ENCODE data around the gene TRIM31.

The TRIM31 gene

DNA sequence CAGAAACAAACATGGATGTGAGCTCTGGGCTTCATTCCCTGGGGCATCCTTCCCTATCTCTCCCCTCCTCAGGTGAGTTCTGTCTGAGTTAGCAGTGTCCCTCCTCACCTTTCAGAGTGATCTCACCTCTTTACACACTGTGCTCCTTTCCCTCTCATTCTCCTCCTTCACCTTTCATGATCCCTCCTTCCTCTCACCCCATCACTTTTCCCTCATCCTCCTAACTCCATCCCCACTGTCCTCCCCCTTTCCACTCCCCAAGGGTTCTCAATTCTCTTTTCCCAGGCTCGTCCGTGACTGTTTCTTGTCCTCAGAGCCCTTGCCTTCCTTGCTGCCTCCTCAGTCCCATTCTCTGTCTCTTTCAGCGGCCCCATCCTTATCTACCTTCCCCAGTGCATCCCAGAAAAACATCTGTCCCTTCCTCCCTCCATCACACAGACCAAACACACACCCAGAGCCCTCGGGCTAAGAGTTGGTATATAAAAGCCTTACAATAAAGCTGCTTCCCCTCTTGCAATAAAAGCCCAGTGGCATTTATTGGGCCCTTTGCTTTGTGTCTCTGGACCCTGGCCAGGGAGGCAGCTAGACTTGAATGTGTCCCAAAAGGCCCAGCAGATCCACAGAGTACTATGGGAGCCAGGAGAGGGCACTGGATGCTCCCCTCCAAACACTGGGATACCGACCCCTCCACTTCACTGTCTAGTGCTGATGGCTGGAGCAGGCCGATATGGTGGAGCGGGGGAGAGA, 39.2 kb downstream of the TRIM31 start:
- no peak for DNase-seq (ENCODE audit: low read depth)
- TF ChIP-seq, protein P1, sequence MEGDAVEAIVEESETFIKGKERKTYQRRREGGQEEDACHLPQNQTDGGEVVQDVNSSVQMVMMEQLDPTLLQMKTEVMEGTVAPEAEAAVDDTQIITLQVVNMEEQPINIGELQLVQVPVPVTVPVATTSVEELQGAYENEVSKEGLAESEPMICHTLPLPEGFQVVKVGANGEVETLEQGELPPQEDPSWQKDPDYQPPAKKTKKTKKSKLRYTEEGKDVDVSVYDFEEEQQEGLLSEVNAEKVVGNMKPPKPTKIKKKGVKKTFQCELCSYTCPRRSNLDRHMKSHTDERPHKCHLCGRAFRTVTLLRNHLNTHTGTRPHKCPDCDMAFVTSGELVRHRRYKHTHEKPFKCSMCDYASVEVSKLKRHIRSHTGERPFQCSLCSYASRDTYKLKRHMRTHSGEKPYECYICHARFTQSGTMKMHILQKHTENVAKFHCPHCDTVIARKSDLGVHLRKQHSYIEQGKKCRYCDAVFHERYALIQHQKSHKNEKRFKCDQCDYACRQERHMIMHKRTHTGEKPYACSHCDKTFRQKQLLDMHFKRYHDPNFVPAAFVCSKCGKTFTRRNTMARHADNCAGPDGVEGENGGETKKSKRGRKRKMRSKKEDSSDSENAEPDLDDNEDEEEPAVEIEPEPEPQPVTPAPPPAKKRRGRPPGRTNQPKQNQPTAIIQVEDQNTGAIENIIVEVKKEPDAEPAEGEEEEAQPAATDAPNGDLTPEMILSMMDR (conservative IDR thresholded peaks at IDR 0.05; ENCODE audit: low read depth, low read length) = no peak
- no peak overlapping the region for H3K4me3 ChIP-seq (ENCODE audit: low read length)

DNA sequence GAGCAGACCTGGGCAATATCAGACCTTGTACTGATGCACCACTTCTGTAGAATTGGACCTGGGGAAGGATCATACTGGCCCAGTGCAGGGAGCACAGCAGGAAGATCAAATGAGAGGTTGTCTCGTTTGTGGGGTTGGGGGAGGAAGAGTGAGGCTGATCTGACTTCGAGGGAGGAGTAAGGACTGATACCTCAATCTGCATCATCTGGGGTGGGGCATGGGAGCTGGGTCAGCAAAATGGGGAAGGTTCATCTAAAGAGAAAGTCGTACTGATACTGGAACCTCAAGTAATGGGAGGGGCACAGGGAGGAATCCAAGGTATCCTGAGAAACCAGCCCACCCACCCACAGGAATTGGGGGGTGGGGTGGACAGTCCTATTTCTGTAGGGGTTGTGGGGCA, 41.0 kb downstream of the TRIM31 start:
- no peak for DNase-seq (ENCODE audit: low read depth)
- TF ChIP-seq, protein P1 (conservative IDR thresholded peaks at IDR 0.05; ENCODE audit: low read depth, low read length) = no peak
- no peak overlapping the region for H3K4me3 ChIP-seq (ENCODE audit: low read length)

GRCh38 chr6:30071081-30071818, 41.6 kb downstream of the TRIM31 start:
- DNase-seq (ENCODE audit: low read depth) = no peak
- TF ChIP-seq, protein P1 (conservative IDR thresholded peaks at IDR 0.05; ENCODE audit: low read depth, low read length) = peak; percentile 18
- H3K4me3 ChIP-seq (ENCODE audit: low read length) = no peak overlapping the region

DNA sequence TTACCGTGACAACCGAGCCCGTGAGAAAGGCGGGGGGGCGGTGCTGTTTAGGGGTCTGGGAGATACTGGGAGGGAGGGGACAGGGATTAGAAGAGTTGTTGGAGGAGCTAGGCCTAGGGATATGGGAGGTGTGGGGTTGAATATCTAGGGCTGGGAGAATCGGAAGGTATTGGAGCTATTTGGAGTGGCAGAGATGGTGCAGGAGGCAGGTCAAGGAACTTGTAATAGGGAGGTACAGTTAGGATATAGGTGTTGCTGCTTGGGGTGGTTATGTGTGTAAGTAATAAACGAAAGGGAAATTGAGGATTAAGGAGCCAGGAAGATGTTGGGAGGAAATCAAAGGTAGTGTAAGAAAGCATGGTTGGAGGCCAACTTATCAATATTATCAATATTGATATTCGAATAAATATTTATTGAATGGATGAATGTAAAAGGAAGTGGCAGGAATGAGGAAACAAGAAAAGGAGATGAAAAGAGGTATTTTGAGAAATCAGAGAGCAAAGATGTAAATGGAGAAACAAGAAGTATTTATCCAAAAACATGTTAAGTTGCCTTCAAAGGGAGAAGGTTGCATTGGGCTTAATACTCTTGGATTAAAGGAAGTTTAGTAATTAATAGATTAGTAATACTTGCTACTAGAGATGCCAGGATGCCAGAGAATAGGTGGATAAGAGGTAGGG, 45.3 kb downstream of the TRIM31 start:
- no peak for DNase-seq (ENCODE audit: low read depth)
- peak overlapping the region; percentile 85 for H3K4me3 ChIP-seq (ENCODE audit: low read length)
- TF ChIP-seq, protein P1 (conservative IDR thresholded peaks at IDR 0.05; ENCODE audit: low read depth, low read length) = no peak

- peak; percentile 97 for DNase-seq (ENCODE audit: low read depth)
- TF ChIP-seq, protein P1 (conservative IDR thresholded peaks at IDR 0.05; ENCODE audit: low read depth, low read length) = no peak
- H3K4me3 ChIP-seq (ENCODE audit: low read length) = peak within 1 kb of the TSS; percentile 85
Observed at GRCh38 chr6:30066577-30067459, 46.1 kb downstream of the TRIM31 start, which contains the start of gene PPP1R11. Gene PPP1R11 (plus strand): TSS chr6:30067198. CDS start chr6:30067411, 213 bp downstream.

DNA sequence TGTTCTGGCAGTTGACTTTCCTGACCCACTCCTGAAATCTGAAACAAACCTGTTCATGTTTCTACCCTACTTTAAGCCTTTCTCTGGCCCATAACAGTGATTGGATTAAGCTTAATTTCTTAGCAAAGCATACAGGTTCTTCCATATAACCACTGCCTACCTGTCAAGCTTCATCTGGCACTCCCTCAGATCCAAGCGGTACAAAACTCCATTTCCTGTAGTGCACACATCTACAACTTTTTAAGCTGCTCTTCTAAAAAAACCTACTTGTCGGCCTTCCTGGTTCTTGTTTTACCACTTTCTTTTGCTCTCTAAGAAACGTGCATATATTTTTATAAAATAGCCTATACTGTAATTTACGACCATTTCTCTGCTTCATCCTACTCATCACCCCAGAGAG, 46.8 kb downstream of the TRIM31 start:
- TF ChIP-seq, protein P1 (conservative IDR thresholded peaks at IDR 0.05; ENCODE audit: low read depth, low read length) = no peak
- DNase-seq (ENCODE audit: low read depth) = no peak
- peak overlapping the region; percentile 85 for H3K4me3 ChIP-seq (ENCODE audit: low read length)

Measured in retinal pigment epithelial cell (primary cell).